ENCODE measurements around the gene RNF114.
A peak's percentile ranks its signal among the peaks of the same experiment; 100 is the strongest.
"Not testable (repeated sequence)": the region's sequence is repeated elsewhere in the genome, so short reads cannot be mapped to it uniquely, and the experiment has no call there.

Gene RNF114

DNA sequence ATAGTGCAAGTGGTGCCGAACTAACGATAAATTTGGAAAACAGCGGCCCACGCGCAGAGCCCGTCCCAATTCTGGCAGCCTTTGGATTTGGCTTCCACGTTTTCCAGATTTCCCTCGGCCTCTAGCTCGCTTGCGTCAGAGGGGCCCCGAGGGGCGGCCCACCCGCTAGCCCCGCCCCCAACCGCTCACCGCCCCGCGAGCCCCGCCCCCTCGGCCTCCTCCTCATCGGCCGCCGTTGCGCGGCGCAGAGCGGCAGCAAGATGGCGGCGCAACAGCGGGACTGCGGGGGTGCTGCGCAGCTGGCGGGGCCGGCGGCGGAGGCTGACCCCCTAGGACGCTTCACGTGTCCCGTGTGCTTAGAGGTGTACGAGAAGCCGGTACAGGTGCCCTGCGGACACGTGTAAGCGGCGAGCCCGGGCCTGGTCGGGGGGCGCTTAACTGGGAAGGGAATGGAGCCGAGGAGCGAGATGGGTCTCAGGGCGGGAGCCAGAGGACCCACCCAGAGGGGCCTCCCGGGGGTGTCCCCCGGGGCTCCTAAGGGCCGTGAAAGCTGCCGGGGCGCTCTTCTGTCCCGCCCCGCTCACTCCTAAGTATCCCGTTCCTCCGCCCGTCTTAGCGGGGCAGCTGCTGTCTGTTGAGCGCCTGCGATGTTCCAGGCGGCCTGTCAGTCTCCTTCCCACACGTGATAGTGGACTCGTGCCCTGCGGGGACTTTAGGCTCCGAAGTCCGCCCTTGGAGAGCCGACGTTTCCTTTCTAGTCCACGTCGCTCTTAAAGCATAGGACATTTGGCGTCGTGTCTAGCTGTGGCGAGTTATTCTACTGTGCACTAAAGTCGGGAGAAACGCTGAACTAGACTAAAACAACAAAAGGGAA lies at the start of gene RNF114:
Gene RNF114, plus strand, starts transcription at position 245 of the 874 bp plus-strand sequence. Its CDS starts 16 bp downstream, at position 261.
- DNase-seq (ENCODE audit: low read depth), result peak; percentile 92

DNA sequence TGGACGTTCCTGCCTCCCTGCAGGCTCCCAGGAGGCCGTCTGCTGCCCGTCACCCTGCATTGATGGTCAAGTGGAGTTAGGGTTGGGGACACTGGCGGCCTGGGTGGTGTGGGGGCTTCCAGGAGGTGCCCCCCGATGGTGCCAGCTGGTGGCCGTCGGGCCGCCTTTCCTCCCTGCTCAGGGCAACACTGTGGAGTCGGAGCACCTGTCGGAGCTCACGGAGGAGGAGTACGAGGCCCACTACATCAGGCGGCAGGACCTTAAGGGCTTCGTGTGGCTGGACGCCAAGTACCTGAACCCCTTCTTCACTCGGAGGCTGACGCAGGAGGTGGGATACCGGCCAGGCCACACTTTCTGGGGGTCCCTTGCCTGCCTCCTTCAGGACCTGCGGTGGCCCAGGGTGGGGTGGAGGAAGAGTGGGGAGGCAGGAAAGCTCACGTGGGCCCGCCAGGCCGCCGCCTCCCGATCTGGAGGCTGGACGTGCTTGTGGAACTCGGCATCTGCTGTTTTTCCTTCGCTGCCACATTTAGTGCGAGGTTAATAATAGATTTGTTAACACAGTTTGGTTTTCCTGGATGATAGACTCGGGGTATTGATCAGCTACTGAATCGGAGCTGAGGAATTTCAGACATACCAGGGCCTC lies 49.5 kb upstream of the RNF114 start:
- no peak for DNase-seq (ENCODE audit: low read depth)

GRCh38 chr20:49887251-49888211 lies 48.7 kb upstream of the RNF114 start:
- no peak for DNase-seq (ENCODE audit: low read depth)

- DNase-seq (ENCODE audit: low read depth), result peak; percentile 46
Measured at GRCh38 chr20:49888212-49889000, 47.8 kb upstream of the RNF114 start.

- no peak for DNase-seq (ENCODE audit: low read depth)
Measured at GRCh38 chr20:49889001-49889934, 46.9 kb upstream of the RNF114 start.

GRCh38 chr20:49889935-49890333 lies 46.3 kb upstream of the RNF114 start:
- DNase-seq (ENCODE audit: low read depth), result no peak

GRCh38 chr20:49890471-49891361 lies 45.5 kb upstream of the RNF114 start:
- no peak for DNase-seq (ENCODE audit: low read depth)

DNA sequence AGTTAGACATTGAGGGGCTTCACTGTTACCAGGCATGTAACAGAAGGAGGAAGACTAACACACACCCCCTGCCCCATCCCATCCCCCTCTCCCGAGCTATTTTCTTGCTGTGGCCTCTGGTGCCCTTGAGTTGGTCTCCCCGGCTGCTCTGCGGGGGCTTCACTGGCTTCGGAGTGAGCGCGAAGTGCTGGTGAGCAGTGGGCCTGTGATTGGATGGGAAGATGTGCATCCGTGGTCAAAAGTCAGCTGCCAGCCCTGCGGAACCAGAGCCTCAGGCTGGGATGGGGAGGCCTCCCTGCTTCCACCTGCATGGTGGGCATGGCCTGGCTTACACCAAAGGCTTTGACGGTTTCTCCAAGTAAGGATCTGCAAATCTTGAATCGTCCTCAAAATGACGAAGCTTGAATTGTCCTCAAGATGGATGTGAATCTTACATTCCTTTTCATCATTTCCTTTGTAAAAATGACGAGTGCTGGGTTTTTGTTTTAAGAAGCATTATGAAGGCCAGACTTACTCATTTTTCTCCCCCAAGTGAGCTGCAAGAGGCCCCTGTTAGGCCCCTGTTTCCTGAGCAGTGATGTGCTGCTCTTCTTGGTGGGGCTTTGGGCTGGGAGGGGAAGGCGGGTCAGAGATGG lies 44.6 kb upstream of the RNF114 start:
- DNase-seq (ENCODE audit: low read depth), result no peak

DNA sequence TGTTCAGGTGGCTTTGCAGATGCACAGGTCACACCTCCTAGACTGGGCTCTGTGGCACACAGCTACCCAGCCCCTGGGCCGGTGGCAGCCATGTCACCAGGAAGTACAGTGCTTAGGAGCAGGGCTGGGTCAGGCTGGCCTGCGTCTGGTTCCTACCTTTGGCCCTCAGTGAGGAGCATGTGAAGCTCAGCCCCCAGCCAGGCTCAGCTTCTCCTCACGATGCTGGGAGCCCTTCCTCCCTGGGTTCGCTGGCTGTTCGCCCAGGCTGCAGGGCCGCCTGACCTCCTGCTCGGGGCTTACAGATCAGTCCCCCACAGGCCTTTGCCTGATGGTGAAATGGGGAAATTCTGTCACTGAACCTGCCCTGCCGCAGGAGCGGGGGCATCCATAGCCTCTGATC lies 43.9 kb upstream of the RNF114 start:
- DNase-seq (ENCODE audit: low read depth), result no peak

- no peak for DNase-seq (ENCODE audit: low read depth)
Measured at GRCh38 chr20:49892817-49893216, 43.4 kb upstream of the RNF114 start.

DNA sequence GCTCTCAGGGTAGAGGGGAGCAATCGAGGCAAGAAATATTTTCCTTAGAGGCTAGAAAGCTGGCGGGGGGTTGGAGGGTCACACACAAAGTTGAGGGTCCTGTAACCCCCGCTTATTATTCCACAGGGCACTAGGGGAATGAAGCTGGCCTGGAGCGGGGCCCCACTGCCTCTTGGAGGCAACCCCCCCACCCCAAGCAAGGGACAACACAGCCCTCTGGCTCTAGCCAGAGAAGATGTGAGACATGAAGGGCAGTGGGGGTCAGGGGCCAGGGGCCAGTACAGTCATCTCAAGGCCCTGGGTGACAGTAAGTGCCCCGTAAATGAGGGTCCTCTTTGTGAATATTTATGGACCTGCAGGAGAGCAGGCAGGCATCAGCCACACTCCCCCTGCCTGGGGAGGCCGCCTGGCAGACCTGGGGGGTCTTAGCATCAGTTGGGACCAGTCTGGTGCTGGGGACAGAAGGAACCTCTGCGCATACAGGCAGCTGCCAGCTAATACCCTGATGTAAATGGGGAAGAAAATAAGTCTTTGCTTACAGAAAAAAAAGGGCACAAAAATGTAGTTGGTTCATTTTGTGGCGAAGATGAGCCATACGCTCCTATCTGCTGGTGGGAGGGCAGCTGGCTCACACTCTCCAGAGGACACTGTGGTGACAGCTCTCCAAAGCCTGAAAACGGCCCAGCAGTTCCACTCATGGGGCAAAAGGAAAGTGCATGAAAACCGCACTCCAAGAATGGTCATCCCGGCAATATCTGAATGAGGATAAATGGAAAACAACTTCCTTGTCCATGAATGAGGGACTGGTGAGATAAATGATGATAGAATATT lies 42.7 kb upstream of the RNF114 start:
- DNase-seq (ENCODE audit: low read depth), result peak; percentile 41

DNA sequence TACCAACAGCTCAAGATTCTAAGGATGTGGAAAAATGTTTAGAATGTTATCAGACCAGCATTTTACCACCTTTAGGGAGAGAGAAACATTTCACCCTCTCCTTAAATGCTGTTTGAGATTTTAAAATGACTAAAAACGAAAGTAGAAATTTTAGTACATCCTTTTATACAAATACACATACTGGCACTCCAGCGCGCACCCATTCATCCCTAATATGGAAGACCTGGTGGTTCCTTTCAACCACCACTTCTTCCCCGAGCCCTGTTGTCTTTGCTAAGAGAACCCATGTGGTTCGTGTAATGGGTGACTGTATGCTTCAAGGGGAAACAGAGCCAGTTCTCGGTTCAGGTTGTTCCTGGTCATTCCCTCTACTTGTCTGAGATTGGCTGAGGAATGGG lies 42.1 kb upstream of the RNF114 start:
- peak; percentile 27 for DNase-seq (ENCODE audit: low read depth)

DNA sequence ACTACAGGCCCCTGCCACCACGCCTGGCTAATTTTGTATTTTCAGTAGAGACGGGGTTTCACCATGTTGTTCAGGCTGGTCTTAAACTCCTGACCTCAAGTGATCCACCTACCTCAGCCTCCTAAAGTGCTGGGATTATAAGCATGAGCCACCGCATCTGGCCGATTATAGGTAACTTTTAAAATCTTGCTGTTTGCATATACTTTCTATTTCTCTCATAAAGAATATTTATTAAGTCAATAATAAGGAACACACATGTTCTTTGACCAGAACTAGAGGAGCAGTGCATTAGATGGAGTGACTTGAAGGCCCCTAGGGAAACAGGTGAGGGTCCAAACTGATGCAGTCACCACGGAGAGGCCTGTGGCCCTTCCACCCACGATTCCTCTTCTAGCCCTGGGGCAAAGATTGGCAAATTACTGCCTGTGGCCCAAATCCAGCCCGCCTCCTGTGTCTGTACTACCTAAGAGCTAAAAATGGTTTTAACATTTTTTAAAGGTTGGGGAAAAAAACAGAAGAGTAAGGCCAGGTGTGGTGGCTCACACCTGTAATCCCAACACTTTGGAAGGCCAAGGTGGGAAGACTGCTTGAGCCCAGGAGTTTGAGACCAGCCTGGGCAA lies 40.6 kb upstream of the RNF114 start:
- not testable (repeated sequence) for DNase-seq (ENCODE audit: low read depth)

- DNase-seq (ENCODE audit: low read depth), result no peak
Measured at GRCh38 chr20:49896204-49896603, 40.0 kb upstream of the RNF114 start.

- DNase-seq (ENCODE audit: low read depth), result no peak
Measured at GRCh38 chr20:49899541-49900383, 36.4 kb upstream of the RNF114 start.

GRCh38 chr20:49901588-49901987 lies 34.6 kb upstream of the RNF114 start:
- DNase-seq (ENCODE audit: low read depth), result no peak
